Measurements from ENCODE around the gene SIAH3. TPM values are rescaled to one million over a fixed set of nuclear protein-coding genes. Genes with fewer than 3 reads are reported as not detected.
A peak's percentile ranks its signal among the peaks of the same experiment; 100 is the strongest.

SIAH3 gene
- total RNA-seq, 1 experiment from 2014 or later = not detected

GRCh38 chr13:45875951-45876350, 24.4 kb upstream of the SIAH3 start:
- Histone ChIP-seq H2AFZ (ENCODE audit: low read length) (no peak overlapping the region), H2BK20ac (ENCODE audit: low read depth, low read length, poor library complexity, severe bottlenecking) (no peak overlapping the region), H2BK5ac (ENCODE audit: insufficient read length, low read length) (no peak overlapping the region), H3K56ac (ENCODE audit: insufficient read length, low read depth, low read length) (no peak overlapping the region), H4K5ac (ENCODE audit: insufficient read length, low read depth, low read length) (no peak overlapping the region), H3K23ac (ENCODE audit: insufficient read length, low read depth, low read length) (no peak overlapping the region), H4K91ac (ENCODE audit: insufficient read length, low read depth, low read length) (no peak overlapping the region), H3K14ac (ENCODE audit: insufficient read depth, low read length) (no peak overlapping the region), H3K4me1 (ENCODE audit: insufficient read depth, low read length) (peaks cover 3% of the 10 kb centered on the region), H3K9me3 (ENCODE audit: control insufficient read depth, low read depth, low read length) (no peaks in the 10 kb centered on the region), H4K8ac (replicated peaks; ENCODE audit: insufficient read length, low read depth, low read length) (no peak overlapping the region), H3K27ac (ENCODE audit: insufficient read length, low read depth, low read length) (no peak overlapping the region), H2BK15ac (ENCODE audit: low read depth, low read length) (no peak overlapping the region), H3K23me2 (ENCODE audit: insufficient read length, low read depth, low read length, poor library complexity, severe bottlenecking) (no peaks in the 10 kb centered on the region), H2BK120ac (ENCODE audit: low read depth, low read length, poor library complexity, severe bottlenecking) (no peak overlapping the region), H2BK12ac (ENCODE audit: insufficient read length, low read depth, low read length) (no peak overlapping the region), H3K9ac (ENCODE audit: extremely low read depth, insufficient read length, low read length) (no peak overlapping the region), H3K4me2 (ENCODE audit: insufficient read depth, insufficient read length, low read length) (no peak overlapping the region), H3K79me2 (ENCODE audit: insufficient read depth, low read length) (no peaks in the 10 kb centered on the region), H3K18ac (ENCODE audit: insufficient read length, low read depth, low read length) (no peak overlapping the region), H3K4ac (ENCODE audit: low read depth, low read length) (no peak overlapping the region), H4K20me1 (ENCODE audit: control insufficient read depth, insufficient read depth, insufficient read length) (no peaks in the 10 kb centered on the region), H3T11ph (ENCODE audit: low read length) (no peak overlapping the region), H3K79me1 (ENCODE audit: insufficient read depth, low read depth, low read length, poor library complexity, severe bottlenecking) (no peaks in the 10 kb centered on the region), H2AK5ac (ENCODE audit: insufficient read length, low read length) (no peak overlapping the region), H3K27me3 (ENCODE audit: insufficient read depth, low read length) (no peaks in the 10 kb centered on the region; the same call in 1 of the 2 replicates)
- Mint-ChIP-seq H3K4me1 (peaks cover 21 to 24% of the 10 kb centered on the region in 2 experiments), H3K27ac (no peak overlapping the region), H3K36me3 (ENCODE audit: insufficient read depth in 1 of 3, low read depth in 3 of 3) (no peaks in the 10 kb centered on the region), H3K27me3 (ENCODE audit: low read depth) (peaks cover 82% of the 10 kb centered on the region), H3K9me3 (peaks cover 0 to 6% of the 10 kb centered on the region in 2 experiments; a peak in 1 of 5 replicates), H3K4me3 (peak overlapping the region in 1 of 2 experiments; percentile 0; a peak in 1 of 5 replicates)
- TF ChIP-seq, protein P1, sequence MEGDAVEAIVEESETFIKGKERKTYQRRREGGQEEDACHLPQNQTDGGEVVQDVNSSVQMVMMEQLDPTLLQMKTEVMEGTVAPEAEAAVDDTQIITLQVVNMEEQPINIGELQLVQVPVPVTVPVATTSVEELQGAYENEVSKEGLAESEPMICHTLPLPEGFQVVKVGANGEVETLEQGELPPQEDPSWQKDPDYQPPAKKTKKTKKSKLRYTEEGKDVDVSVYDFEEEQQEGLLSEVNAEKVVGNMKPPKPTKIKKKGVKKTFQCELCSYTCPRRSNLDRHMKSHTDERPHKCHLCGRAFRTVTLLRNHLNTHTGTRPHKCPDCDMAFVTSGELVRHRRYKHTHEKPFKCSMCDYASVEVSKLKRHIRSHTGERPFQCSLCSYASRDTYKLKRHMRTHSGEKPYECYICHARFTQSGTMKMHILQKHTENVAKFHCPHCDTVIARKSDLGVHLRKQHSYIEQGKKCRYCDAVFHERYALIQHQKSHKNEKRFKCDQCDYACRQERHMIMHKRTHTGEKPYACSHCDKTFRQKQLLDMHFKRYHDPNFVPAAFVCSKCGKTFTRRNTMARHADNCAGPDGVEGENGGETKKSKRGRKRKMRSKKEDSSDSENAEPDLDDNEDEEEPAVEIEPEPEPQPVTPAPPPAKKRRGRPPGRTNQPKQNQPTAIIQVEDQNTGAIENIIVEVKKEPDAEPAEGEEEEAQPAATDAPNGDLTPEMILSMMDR (conservative IDR thresholded peaks at IDR 0.05) = no peak
- no CpG with 5 or more reads among the region's 9 CpGs for WGBS (ENCODE audit: extremely low coverage, insufficient read length, low lambda C conversion rate)
- DNase-seq = no peak
